GM12892 (cell line): ENCODE data around the gene RGPD3.

Experiments
- POLR2AphosphoS5 ChIP-seq: IDR thresholded peaks from 2 replicates; pipeline ENCODE4 v1.6.1; 2011; ENCODE audit warnings: low read depth, low read length, control low read depth
- TAF1 ChIP-seq: IDR thresholded peaks from 2 replicates; pipeline ENCODE4 v1.6.1; 2011; ENCODE audit warnings: low read depth, mild to moderate bottlenecking, control low read depth, low read length, borderline replicate concordance

DNA sequence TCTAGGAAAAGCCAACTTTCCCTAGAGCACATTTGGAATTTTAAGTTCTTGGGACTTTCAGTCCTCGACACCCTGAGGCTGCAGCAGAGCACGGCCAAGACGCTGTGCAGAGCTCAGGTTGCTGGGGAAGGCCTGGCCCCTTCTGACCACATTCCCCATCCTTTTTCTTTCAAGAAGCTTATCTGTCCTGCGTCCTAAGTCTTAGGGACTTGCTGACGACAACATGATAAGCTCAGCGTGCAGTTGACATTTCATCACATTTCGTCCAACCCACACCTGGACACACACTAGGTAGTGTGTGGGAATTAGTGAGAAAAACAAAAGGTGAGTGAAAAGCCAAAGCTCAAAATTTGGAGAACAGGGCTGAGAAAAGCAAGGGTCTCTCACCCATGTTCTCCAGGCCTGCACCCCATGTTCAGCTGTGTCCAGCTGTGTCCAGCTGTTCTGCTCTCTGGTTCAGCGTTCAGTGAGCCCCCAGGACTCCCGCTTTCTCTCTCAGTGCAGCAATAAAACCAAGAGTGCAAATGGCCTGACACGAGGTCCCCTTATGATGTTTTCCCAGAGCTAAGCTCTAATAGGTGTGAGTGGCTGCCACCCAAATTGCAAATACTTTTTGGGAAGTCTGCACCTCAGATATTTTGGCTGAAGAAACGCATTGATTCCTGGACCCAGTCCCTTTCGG is 101.9 kb downstream of the RGPD3 start:
- TF ChIP-seq POLR2AphosphoS5 (no peak), TAF1 (no peak)
